ENCODE results near the gene RALGPS1.

- TF ChIP-seq POLR2A (IDR thresholded peaks at IDR 0.05), result no peak
- TF ChIP-seq CTCF (IDR thresholded peaks at IDR 0.05), result no peak
- peak in 1 of 2 donors; percentile 82 for TF ChIP-seq POLR2AphosphoS5 (IDR thresholded peaks at IDR 0.05; ENCODE audit: insufficient read depth in 1 of 2, low read depth in 1 of 2)
Observed at GRCh38 chr9:127224178-127224882, 309.7 kb downstream of the RALGPS1 start.

Measured in vagina (tissue), 2 donors.